ENCODE results near the gene PDE11A.

Gene PDE11A

DNA sequence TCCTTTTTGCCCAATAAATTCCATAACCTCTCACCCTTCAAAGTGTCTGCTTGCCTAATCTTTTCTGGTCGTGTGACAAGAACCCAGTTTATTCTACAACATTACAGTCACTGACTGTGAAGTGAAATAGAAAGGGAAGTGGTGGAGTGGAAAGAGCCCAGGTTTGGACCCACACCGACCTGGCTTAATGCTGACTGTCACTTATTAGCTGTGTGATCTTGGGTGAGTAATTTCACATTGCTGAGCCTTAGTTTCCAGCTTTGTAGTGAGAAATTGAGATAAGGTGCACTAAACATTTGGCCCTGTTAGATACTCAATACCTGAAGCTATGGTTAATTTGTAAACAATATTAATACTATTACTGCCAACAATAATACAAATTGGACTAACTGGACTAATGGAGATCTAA is 388.9 kb downstream of the PDE11A start:
- DNase-seq: no peak

DNA sequence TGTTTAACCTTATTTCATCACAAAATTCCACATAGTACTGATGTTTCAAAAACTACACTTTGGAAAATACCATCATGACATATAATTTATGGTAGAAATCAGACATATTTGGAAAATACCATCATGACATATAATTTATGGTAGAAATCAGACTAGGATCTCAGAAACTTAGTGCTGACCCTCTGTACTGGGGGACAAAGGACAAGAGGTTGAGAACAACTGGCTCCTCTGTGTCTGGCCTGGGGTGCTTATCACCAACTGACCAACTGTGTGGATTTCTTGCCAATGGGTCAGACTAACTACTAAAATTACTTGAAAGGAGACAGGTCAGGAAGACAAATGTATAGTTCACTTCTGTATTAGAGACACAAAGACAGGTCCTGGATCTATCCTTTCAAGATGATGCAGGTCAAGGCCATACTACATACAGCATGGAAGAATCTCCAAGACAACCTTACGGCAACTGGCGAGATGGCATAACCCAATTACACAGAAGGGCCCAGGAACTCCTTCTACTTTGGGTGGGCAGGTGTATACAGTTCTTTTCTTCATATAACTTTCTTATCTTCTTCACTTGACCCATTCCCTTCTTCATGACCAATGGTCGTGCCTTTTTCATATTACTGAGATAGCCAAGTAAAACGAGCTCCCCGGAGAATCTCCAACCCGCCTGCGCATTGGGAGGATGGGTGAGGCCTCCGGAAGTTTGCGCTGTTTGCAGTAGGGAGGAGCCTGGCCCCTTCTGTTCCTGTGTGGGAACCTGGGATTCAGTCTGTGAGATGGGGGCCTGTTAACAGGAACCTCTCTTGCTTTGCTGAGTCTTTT is 389.5 kb downstream of the PDE11A start:
- no peak for DNase-seq

DNA sequence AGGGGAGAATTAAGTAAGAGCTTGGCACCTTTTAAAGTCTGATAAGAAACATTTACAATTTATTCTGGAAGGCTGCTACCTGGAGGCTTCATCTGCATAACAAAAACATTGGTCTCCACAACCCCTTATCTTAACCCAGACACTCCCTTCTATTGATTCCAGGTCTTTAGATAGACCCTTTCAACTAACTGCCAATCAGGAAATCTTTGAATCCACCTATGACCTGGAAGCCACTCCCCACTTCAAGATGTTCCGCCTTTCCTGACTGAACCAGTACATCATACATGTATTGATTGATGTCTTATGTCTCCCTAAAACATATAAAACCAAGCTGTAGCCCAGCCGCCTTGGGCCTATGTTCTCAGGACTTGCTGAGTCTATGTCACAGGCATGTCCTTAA is 390.6 kb downstream of the PDE11A start:
- DNase-seq: no peak

DNA sequence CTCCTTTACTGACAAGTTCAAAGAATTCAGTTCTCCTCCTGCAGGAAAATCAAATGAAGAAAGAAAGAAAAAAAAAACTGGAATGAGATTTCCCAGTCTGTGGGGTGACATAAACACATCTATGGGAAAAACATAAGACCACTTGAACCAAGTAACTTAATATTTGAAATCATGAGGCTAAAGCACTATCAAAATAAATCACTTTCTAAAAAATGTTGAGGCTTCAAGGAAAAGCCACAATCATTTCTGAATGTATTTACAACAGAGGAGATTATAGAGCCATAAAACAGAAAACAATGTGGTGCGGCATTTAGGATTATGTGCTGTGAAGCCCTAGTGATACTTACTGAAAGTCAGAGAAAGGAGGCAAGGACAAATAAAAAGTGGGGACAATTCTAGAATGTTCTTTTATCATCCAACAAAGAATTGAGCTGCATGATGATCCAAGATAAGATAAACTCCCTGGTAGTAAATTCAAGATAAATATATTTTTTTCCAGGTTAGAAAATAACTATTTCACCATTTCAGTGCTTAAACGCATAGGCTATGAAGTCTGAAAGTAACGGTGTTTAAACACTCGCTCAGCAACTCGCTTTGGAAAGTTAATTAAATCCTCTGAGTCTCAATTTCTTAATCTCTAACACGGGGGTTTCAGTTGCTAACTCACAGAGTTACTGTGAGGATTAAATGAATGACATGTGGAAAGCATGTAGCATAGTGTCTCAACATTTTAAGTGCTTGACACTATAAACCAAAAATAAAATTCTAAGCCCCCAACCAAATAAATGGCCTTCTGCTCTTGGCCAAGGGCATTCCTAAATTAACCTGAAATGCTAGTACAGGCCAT is 391.5 kb downstream of the PDE11A start:
- DNase-seq: no peak

DNA sequence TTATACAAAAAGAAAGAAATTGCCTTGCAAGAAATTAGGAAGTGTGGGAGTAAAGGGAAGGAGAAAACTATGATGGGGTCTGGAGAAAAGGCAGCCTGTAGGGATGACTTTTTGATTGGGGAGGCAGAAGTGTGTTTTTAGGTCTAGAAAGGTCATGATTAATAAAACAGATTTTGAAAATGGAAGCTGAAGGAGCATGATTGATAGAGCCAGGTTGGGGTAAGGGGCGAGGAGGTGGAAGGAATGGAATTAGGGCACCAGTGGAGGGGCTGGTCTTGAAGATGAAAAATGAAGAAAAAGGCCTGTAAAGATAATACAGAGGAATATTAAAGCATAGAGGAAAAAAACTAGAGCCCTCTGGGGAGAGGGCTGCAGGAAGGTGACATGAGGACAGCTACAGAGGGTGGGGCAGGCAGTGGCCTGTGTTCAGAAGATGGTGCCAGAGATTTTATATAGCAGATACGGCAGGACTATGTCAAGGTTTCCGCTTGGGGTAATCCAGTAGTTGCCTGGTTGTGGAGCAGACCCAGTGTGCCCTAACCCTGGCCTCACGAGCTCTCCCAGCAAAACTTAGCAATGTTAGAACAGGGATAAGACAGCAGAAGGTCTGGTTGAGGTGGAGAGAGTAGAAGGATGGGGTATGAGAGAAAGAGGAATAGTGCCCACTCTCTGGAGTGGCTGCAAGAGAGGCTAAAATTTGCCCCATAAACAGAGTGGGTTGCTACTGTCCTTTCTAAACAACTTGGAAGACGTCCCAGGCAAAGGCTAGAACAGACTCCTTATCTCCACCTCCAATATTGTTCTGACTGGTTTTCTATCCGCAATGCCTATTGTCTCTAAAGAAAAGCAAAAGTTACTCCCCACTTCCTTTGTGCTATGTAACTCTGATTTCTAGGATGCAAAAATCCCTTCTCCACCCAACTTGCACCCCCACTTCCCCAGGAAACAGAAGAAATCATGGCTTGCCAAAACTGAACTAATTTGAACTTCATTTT is 392.7 kb downstream of the PDE11A start:
- no peak for DNase-seq

DNA sequence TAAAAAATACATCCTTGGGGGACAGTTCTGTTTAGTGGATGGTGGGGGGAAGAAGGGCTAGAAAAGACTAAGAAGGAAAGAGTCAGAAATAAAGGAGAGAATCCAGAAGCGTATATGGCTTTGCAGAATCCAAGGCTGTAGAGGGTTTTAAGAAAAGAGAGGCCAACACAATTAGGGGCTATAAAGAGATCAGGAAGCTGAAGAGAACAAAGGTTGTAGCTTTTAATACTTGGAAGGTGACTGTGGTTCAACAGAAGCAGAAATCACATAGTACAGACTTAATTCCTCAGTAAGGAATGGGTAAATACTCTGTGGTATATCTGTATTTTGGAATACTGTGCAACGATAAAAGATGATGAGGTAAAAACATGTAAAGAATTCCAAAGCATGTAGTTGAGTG is 393.6 kb downstream of the PDE11A start:
- no peak for DNase-seq

DNA sequence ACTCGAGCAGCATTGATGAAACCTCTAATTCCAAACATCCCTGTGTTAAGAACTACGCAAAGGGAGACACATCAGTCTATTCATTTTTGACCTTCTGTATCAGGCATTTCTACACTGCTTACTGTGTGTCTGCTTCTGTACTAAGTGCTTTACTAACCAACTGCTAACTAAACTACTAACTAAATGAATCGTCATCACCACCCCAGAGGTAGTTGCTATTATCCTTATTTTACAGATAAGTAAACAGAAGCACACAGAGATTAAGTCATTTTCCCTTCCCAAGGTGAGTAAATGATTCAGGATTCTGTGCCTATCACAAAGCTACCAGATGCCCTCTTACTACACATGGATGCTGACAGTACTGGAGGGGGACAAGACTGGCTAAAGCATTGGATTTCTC is 395.9 kb downstream of the PDE11A start:
- DNase-seq: no peak

DNA sequence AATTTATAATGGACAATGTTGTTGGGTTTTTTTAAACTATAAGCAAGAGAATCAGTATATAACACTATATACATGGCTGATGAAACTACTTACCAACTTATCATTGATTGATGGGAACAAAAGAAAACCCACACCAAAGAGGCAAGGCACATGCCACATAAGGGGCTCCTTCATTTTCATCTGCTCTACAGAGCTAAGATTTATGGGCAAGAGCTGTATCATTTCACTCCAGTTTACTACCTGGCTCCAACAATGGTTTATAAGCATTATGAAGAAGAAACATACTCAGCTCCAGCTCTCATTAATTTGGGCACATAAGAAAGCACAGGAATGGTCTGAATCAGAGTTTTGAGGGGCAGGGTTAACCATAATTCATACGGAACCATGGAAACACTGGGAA is 396.8 kb downstream of the PDE11A start:
- DNase-seq: no peak

DNA sequence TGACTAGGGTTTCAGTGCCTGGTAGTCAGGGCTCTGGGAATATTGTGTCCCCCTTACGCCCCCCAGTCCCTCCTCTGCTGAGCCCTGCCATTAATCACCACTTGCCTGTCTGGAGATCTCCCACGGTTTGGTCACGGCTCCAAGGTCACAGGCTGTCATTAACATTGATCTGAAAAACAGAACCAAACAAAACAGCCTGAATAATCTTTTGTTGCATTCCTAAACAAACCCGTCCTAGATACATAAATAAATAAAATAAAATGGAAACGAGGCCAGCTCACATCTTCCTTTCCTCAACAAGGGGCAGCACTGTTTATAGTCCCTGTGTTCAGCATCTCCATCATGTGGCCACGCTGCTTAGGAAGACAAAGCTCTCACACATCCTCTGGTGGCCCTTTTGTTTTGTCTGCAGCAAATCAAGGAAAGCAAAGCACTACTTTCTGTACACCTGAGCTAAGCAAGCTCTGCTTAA is 397.2 kb downstream of the PDE11A start:
- DNase-seq: no peak

DNA sequence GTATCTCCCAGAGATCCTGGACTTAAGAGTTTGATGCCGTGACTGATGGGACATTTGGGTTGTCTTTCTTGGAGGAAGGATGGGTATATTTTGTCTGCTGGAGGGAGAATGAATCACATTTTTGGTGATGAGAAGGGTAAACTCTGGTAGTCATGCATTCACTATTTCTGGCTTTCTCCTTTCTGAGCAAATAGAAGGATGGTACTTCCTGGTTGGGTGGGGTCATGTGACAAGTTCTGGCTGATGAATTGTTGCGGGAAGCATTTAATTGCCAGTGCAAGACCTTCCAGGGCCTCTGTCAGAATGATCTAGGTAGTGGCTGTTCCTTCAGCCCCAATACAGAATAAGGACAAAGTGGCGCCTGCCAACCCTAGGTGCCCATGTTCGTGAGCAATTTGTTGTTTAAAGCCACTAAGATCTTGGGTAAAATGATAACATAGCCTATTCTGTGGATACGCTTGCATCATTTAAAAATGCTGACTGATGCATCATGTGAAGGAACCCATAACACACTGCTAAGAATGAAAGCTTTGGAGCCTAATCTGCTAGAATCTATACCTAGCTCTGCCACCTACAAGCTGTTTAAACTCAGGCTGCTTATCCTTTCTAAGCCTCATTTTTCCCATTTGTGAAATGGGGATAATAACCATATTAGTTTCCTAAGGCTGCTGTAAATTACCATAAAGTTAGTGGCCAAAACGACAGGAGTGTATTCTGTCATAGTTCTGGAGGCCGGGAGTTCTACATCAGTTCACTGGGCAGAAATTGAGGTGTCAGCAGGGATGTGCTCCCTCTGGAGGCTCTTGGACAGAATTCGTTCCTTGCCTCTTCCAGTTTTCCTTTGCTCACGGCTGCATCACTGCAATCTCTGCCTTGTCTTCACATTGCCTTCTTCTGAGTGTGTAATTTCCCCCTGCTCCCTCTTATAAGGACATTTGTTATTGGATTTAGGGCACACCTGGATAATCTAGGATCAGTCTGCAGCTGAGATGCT is 398.7 kb downstream of the PDE11A start:
- DNase-seq: no peak

DNA sequence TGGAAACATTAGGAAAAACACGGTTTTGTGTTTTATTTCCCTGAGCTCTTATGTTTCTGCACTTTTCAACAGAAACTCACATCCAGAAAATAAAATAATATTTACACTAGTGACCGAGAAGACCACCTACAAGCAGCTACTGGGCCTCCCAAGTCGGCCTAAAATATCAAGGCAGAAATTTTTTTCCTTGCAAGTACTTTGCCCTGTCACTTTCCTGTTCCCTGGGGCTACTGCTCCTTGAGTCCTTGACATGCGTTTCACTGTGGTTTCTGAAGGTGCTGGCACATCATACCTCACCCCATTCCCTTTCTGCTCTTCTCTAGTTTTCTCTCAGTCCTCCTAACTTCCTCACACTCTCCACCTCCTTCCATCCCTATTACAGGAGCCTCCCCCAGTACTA is 400.9 kb downstream of the PDE11A start:
- no peak for DNase-seq

DNA sequence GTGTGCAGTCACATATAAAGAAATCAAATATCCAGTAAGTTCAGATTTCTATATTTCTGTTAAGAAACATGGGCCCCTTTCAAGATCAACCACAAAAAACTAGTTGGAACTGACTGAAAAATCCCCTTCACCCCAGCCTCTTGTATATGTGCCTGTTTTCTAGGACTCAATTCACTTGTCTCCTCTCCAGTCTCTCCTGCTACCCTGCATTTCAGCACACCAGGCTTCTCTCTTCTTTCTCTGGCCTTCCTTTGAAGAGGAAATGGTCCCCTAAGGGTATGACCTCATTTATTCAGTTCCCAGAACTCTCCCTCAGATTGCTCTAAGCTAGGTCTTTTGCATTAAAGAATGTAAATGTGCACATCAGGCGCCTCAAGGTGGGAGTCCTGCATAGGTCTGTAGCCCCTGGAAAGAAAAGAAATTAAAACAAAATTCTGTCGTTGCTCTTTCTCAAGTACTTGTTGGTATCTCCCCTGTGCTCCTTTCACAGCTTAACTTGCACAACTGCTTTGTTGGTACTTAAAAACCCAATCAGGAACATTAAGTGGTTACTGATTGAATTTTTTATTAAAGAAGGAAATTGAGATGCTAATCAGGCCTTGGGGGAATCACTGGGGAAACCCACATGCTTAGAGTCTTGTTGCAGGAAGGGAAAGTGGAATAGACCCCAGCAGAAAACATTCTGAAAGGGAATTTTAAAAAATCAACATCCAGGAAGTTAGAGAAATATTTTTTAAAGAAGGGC is 401.6 kb downstream of the PDE11A start:
- no peak for DNase-seq

DNA sequence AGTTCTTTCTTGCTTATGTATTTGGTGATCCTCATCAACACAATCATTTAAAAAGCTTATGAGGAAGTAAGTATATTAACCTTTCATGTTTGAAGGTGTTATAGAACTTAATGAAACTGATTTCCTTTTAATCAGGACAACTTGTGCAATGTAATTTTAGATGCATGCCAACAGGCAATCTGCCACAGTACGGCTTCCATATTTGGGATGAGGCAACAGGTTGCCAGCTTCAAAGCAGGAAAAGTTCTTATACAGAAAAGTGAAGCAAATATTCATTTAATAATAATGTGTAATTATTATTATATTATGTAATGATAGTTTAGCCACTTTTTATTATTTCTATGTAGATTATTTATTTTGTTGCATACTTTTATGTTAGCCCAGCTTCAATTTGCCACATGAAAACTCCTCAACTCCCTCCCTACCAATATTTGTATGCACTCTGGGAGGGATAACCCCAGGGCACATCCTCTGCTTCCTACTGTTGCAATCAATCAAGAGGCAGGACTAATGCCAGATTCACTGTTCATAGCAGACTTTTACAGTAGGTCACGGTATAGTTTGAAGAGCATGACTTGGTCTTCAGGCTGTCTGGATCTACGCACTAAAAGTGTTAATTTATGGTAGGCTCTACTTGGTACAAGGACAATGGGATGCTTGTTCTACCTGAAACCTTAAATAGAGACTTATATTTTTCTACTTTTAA is 402.8 kb downstream of the PDE11A start:
- no peak for DNase-seq

DNA sequence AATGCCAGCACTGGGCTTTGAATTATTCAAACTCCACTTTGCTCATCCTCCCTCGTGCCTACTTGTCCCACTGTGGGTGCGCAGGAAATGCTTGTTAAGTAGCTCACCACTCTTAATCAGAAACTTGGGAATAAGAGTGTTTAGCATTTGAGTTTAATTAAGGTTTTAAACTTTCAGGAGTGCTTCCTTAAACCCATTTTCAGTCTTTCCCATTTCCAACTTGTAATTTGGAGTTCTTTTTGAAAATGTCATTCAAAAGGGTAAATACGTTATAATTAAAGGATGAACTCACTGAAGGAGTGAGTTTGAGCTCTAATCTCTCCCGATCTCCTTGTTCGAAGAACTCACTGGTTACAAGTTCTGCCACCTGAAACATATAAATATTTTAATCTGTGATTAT is 403.4 kb downstream of the PDE11A start:
- no peak for DNase-seq

DNA sequence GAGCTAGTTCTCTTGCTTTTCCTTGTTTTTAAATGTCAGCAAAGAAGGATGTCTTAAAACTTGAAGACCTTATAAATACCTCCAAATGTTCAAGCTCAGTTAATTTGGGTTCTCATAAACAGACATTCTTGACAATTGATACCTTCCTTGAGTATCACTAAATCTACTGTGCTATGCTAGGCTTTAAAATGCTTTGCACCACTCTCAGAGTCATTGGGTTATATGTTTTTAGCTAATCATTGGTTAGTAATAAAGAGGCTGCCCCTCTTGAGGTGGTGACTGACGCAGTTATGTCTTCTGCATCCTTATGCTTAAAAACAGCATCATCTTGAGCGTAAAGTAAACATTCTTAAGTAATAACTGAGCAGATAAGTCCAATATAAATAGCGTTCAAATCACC is 404.0 kb downstream of the PDE11A start:
- no peak for DNase-seq

DNA sequence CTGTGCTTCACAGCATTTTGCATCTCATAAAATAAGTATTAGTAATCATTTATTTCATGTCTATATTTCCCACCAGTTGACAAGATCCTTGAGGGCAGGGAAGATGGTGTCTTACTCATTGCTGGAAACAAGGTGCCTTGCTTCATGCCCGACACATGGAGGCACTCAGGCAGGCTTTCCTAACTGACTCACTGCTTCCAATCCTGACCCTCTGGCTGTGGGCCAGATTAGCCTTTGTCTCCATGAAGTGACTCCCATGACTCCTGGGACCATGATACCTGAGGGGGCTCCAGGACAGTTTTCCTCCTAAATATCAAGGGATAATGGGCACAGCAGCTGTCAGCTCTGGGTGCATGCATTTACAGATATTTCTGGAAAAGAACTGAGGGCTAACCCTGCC is 405.0 kb downstream of the PDE11A start:
- no peak for DNase-seq

DNA sequence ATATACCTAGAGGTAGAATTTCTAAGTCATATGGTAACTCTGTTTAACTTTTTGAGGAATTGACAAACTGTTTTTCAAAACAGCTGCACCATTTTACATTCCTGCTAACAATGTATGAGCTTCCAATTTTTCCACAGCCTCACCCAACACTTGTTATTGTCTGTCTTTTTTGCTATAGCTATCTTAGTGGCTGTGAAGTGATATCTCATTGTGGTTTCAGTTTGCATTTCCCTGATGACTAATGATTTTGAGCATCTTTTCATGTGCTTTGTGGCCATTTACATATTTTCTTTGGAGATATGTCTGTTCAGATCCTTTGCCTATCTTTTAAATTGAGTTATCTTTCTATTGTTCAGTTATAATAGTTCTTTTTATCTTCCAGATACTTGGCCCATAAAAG is 406.2 kb downstream of the PDE11A start:
- DNase-seq: no peak

DNA sequence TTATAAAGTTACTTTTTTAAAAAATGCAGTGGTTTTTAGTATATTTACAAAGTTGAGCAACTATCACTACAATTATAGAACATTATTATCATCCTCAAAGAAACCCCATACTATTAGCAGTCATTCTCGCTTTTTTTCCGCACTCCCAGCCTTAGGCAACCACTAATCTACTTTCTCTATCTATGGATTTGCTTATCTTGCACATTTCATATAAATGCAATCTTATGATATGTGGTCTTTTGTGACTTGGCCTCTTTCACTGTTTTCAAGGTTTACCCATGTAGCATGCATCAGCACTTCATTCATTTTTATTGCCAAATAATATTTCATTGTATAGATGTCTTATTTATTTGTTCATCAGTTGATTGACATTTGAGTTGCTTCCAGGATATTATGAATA is 406.6 kb downstream of the PDE11A start:
- DNase-seq: no peak

DNA sequence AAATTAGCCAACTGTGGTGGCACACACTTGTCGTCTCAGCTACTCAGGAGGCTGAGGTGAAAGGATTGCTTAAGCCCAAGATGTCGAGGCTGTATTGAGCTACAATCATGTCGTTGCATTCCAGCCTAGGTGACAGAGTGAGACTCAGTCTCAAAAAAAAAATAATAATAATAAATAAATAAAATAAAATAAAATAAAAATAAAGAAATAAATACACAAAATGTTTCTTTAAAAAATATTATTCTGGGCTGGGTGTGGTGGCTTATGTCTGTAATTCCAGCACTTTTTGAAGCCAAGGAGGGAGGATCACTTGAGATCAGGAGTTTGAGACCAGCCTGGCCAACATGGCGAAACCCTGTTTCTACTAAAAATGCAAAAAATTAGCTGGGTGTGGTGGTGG is 407.2 kb downstream of the PDE11A start:
- DNase-seq: no peak

DNA sequence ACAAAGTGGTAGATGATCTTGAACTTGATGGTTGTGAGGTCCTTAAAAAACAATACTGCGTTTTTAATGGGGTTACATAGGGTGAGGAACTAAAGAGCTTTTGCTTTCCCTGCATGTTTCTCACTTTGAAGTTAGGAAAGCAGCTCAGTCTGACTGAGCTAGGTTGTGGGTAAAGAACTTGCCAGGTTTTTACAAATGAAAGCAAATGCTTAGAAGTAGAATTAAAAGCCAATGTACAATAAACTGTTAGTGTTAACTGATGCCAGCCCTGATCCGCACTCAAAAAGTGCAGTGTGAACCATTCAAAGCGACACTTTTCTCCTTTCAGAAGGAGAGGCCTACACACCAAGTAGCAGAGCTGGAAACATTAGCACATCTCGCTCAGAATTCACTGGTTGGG is 409.7 kb downstream of the PDE11A start:
- DNase-seq: no peak

All from NCI-H1694 treated with DMSO at 0.1 percent for 48 hours (cell line).